ENCODE measurements around the gene IL17F.

DNA sequence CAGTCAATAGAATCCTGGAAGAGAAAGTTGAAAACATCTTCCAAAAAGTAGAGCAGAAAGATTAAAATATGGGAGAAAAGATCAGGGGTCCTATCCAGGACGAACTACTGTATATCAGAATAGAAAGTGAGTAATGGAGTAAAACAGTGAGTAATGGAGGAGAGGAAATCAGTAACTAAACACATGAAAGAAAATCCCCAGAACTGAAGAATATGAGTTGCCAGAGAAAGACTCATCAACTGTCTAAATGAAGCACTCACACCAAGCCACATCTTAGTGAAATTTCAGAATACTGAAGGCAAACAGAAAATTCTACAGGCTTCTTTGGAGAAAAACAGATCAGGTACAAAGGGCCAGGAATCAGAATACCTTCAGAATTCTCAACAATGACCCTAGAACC, 43.3 kb downstream of the IL17F start:
- TF ChIP-seq POLR2A (IDR thresholded peaks at IDR 0.05), result no peak
- TF ChIP-seq, protein P1, sequence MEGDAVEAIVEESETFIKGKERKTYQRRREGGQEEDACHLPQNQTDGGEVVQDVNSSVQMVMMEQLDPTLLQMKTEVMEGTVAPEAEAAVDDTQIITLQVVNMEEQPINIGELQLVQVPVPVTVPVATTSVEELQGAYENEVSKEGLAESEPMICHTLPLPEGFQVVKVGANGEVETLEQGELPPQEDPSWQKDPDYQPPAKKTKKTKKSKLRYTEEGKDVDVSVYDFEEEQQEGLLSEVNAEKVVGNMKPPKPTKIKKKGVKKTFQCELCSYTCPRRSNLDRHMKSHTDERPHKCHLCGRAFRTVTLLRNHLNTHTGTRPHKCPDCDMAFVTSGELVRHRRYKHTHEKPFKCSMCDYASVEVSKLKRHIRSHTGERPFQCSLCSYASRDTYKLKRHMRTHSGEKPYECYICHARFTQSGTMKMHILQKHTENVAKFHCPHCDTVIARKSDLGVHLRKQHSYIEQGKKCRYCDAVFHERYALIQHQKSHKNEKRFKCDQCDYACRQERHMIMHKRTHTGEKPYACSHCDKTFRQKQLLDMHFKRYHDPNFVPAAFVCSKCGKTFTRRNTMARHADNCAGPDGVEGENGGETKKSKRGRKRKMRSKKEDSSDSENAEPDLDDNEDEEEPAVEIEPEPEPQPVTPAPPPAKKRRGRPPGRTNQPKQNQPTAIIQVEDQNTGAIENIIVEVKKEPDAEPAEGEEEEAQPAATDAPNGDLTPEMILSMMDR (IDR thresholded peaks at IDR 0.05), result no peak

Measured in Peyer's patch (tissue), 4 donors.